K562 (cell line): ENCODE data around the gene DVL3. TPM values are rescaled to one million over a fixed set of nuclear protein-coding genes. Genes with fewer than 3 reads are reported as not detected.

ENCODE experiments used
- DACH1 ChIP-seq: fragments of 450-650 bp; IDR thresholded peaks from 2 replicates; pipeline ENCODE4 v1.6.1; 2018; ENCODE audit not compliant: partially characterized antibody
- GTF2E2 ChIP-seq: fragments of 200-800 bp; sonication (Bioruptor generic); IDR thresholded peaks from 2 replicates; pipeline ENCODE4 v1.6.1; 2016; ENCODE audit warnings: missing genetic modification characterization, missing compliant biosample characterization
- HCFC1 ChIP-seq: IDR thresholded peaks from 2 replicates; pipeline ENCODE4 v1.6.1; 2012; ENCODE audit warnings: low read depth, low read length, improper control_type of control experiment
- MGA ChIP-seq: fragments of 450-650 bp; IDR thresholded peaks from 2 replicates; pipeline ENCODE4 v1.6.1; 2016; ENCODE audit warnings: mild to moderate bottlenecking, moderate library complexity
- MIER1 ChIP-seq: fragments of 450-650 bp; IDR thresholded peaks from 2 replicates; pipeline ENCODE4 v1.6.1; 2016; ENCODE audit warnings: antibody characterized with exemption, mild to moderate bottlenecking, low read depth
- NKRF ChIP-seq: fragments of 450-650 bp; IDR thresholded peaks from 2 replicates; pipeline ENCODE4 v1.6.1; 2016; ENCODE audit warnings: borderline replicate concordance
- POLR2AphosphoS5 ChIP-seq: IDR thresholded peaks from 2 replicates; pipeline ENCODE4 v1.6.1; 2011; ENCODE audit warnings: mild to moderate bottlenecking, low read depth, low read length, moderate library complexity; ENCODE audit not compliant: control insufficient read depth, insufficient read depth
- TAF1 ChIP-seq: IDR thresholded peaks from 2 replicates; pipeline ENCODE4 v1.6.1; 2011; ENCODE audit warnings: mild to moderate bottlenecking, low read length, moderate library complexity; ENCODE audit not compliant: insufficient read depth, control insufficient read depth, severe bottlenecking; ENCODE audit errors: extremely low read depth
- TCF7 ChIP-seq: sonication (generic); IDR thresholded peaks from 2 replicates; pipeline ENCODE4 v1.6.1; 2016; ENCODE audit warnings: antibody characterized with exemption, borderline replicate concordance
- ZNF77 ChIP-seq: fragments of 250-450 bp; sonication (Bioruptor Pico); IDR thresholded peaks from 2 replicates; pipeline ENCODE4 v1.5.0; 2020
- polyA plus RNA-seq, 8 experiments: library from polyadenylated mRNA; depleted of rRNA in 4 of 8; stranded (reverse) in 5 of 8; unstranded in 3 of 8; fragments of >200 nt; fragmentation: Nextera tagmentation in 2 of 8; fragmentation: Illumina TruSeq in 1 of 8; extraction: Ambion mirVana in 2 of 8; extraction: Trizol in 1 of 8; gene quantifications; 2 replicates each; pipeline versions ENCODE4 v1.2.1 to v1.2.3, GENCODE V29; 2011 to 2014; ENCODE audit warnings: inconsistent platforms in 1 of 8, missing spikeins in 1 of 8
- total RNA-seq, 7 experiments: library from RNA; depleted of rRNA in 6 of 7; stranded (reverse); fragments of >200 nt in 6 of 7; fragmentation: Illumina TruSeq in 2 of 7; extraction: Trizol in 2 of 7; gene quantifications; 2 replicates each; pipeline versions ENCODE4 v1.2.1 to v1.2.3, GENCODE V29; 2011 to 2021; ENCODE audit warnings: low replicate concordance in 1 of 7

Gene DVL3
- total and polyA plus RNA-seq, 9 of the 15 experiments (the other 6 are each of a cell fraction or from before 2014, with no cell fraction given), result 3.1 to 57.9 (median 20.1) TPM

- TF ChIP-seq MGA, result peak; percentile 97
- no peak for TF ChIP-seq DACH1
- 0 out of 2 replicates have a peak, but pooled peaks have one; percentile 60 for TF ChIP-seq TCF7
- TF ChIP-seq GTF2E2, result peak; percentile 71; the same call in 1 of the 2 replicates
- TF ChIP-seq NKRF, result peak; percentile 67; the same call in 1 of the 2 replicates
- TF ChIP-seq POLR2AphosphoS5, result peak; percentile 41; the same call in 1 of the 2 replicates
- peak; percentile 49 for TF ChIP-seq TAF1
- TF ChIP-seq HCFC1, result peak; percentile 90
- peak; percentile 40; the same call in 1 of the 2 replicates for TF ChIP-seq MIER1
- no peak for TF ChIP-seq ZNF77 (CRISPR knock-in tag)
Measured at GRCh38 chr3:184133840-184134745, 21.1 kb upstream of the DVL3 start (continued).
